ENCODE measurements around the gene ZNF565.
"Not testable (repeated sequence)": the region's sequence is repeated elsewhere in the genome, so short reads cannot be mapped to it uniquely, and the experiment has no call there.

The ZNF565 gene

DNA sequence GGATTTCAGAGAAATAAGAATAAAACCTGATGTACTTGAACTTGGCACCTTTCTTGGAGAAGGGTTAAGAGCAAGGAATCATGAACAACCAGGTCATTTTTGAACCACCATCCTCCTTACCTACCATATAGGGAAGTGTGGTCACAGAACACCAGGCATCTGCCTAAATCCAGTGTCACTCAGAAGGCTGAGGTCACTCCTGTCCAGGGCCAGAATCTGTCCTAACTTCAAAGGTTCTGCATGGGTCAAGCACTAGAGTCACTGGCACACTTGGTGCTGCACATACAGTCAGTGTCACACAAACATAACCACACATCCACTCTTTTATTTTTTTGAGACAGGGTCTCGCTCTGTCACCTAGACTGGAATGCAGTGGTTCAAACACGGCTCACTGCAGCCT lies 1.6 kb downstream of the ZNF565 start:
- DNase-seq (ENCODE audit: low spot score) = no peak

DNA sequence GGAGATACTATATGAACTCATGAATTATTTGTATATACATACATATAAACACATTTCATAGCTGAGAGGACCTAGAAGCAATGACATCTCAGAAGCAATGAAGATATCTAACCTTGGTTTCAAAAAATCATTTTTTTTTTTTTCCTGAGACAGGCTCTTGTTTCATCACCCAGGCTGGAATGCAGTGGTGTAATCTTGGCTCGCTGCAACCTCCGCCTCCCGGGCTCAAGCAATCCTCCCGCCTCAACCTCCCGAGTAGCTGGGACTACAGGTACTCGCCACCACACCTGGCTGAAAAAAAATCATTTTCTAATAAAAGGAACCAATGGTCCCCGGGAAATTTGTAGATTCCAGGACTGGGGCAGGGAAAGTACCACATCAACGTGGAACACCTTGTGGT lies 4.0 kb downstream of the ZNF565 start:
- DNase-seq (ENCODE audit: low spot score) = no peak

DNA sequence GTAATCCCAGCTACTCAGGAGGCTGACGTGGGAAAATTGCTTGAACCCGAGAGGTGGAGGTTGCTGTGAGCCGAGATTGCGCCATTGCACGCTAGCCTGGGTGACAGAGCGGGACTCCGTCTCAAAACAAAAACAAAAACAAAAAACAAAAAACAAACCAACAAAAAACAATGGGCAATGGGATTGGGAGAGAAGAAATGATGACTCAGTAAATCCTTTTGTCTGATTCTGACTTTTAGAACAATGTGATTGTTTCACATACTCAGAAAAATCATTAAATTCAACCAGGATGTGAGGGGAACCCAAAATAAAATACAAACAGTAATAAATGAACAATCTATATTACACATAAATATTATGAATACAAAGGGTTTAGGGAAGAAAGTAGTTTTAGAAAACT lies 5.1 kb downstream of the ZNF565 start:
- DNase-seq (ENCODE audit: low spot score) = no peak

DNA sequence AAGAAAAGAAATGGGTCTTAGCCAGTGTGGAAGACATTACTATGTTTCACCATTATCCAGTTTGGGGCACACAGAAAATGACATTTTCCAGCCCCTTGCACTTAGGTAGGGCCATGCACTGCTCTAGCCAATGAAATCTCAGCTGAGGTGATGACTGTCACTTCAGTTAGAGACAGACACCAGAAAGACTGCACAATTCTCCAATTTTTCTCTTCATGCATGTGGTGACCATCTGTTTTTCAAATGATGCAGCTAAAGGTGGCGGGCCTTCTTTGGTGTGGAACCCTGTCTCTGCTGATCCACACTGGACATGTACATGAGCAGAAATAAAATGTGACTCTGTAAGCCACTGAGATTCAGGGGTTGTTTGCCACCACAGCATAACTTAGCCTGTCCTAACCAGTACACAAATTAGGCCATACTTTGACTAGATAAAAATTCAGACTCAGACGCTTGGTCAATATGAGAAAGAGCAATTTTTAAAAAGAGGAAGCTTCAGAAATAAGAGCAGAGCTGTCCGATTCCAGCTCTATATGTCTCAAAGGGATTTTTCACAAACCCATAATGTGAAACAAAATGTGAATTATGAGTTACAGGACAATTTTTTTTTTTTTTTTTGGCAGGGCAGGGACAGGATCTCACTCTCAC lies 6.7 kb downstream of the ZNF565 start:
- no peak for DNase-seq (ENCODE audit: low spot score)

DNA sequence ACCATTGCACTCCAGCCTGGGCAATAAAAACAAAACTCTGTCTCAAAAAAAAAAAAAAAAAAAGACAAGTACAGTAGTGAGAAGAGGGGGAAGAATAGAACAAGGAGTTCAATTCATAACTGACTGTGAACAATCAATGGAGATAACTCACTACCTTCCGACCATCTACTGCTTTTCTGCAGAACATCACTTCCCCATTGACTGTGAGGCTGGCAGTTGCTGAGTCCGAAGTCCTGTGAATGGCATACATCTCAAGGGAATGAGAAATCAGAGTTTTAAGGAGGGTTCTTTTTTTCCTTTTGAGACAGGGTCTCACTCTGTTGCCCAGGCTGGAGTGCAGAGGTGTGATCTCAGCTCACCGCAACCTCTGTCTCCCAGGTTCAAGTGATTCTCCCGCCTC lies 11.2 kb downstream of the ZNF565 start:
- DNase-seq (ENCODE audit: low spot score) = no peak

DNA sequence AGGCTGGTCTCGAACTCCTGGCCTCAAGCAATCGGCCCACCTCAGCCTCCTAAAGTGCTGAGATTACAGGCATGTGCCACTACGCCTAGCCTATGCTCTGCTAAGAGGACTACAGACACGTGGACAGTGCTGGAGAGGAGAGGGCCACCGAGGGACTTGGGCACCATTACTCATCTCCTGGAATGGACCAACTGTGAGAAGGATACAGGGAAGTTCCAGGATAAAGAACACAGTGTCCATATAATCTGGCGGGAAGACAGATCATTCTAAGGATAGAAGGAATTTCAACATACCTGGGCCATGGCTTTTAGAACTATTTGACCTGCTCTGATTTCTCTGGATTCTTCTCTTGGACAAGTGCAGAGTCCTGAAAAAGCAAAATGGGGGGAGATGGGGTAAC lies 12.8 kb downstream of the ZNF565 start:
- DNase-seq (ENCODE audit: low spot score) = no peak

DNA sequence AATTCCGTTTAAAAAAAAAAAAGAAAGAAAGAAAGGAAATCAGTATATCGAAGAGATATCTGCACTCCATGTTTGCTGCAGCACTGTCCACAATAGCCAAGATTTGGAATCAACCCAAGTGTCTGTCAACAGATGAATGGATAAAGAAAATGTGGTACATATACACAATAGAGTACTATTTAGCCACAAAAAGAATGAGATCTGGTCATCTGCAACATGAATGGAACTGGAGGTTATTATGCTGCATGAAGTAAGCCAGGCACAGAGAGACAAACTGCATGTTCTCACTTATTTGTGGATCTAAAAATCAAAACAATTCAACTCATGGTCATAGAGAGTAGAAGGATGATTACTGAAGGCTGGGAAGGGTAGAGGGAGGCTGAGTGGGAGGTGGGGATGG lies 16.3 kb downstream of the ZNF565 start:
- DNase-seq (ENCODE audit: low spot score) = no peak

DNA sequence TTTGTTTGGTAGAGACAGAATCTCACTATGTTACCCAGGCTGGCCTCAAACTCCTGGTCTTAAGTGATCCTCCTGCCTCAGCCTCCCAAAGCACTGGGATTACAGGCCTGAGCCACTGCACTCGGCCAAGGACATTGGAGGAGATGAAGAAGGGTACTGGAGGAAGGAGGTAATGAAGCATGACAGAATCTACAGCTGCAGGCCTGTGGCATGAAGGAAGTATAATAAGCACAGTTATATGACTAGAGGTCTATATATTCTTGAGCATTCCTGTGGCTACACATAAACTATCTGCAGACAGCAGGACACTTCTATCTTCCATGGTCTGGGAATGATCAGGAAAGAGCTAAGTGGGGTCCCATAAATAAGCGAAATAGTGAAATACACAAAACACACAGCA lies 18.2 kb downstream of the ZNF565 start:
- DNase-seq (ENCODE audit: low spot score) = no peak

DNA sequence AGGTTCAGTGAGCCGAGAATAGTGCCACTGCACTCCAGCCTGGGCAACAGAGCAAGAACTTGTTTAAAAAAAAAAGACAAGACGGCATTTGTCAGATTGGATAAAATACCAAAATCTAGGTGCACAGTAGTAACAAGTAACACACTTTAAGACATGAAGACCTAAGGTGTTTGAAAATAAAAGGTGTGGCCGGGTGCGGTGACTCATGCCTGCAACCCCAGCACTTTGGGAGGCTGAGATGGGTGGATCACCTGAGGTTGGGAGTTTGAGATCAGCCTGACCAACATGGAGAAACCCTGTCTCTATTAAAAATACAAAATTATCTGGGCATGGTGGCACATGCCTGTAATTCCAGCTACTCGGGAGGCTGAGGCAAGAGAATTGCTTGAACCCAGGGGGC lies 27.7 kb downstream of the ZNF565 start:
- not testable (repeated sequence) for DNase-seq (ENCODE audit: low spot score)

DNA sequence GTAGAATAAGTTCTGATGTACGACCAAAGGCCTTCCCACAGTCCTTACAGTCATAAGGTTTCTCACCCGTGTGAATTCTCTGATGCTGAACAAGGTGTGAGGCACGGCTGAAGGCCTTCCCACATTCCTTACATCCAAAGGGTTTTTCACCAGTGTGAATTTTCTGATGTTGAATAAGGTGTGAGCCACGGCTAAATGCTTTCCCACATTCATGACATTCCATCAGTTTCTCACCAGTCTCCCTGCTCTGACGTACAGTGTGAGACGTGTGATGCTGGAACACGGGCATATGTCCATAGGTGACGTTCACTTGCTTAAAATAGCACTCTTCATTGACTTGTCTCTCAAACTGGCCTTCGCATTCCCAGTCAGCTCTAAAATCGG lies 31.2 kb downstream of the ZNF565 start:
- no peak for DNase-seq (ENCODE audit: low spot score)

DNA sequence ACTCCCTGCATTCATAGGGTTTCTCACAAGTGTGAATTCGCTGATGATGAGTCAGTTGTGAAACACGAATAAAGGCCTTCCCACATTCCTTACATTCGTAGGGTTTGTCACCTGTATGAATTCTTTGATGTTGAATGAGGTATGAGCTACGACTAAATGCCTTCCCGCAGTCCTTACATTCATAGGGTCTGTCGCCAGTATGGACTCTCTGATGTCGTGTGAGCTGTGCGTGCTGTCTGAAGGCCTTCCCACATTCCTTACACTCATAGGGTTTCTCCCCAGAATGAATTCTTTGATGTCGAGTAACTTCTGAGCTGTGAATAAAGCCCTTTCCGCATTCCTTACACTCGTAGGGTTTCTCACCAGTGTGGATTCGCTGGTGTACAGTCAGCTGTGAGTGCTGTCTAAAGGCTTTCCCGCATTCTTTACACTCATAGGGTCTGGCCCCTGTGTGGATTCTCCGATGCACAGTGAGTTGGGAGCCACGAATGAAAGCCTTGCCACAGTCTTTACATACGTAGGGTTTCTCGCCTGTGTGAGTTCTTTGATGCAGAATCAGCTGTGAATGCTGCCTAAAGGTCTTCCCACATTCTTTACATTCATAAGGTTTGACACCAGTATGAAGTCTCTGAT lies 31.7 kb downstream of the ZNF565 start:
- no peak for DNase-seq (ENCODE audit: low spot score)

DNA sequence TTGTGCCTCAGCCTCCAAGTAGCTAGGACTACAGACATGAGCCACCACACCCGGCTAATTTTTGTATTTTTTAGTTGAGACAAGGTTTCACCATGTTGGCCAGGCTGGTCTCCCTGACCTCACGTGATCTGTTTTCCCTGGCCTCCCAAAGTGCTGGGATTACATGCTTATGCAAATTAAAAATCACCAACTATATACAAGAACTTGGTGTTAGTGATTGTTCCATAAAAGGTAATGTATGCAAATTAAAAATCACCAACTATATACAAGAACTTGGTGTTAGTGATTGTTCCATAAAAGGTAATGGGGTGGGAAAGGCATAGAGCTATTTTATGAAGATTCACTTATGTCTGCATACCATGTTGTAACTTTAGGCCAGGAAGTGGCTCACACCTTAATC lies 35.4 kb downstream of the ZNF565 start:
- not testable (repeated sequence) for DNase-seq (ENCODE audit: low spot score)

DNA sequence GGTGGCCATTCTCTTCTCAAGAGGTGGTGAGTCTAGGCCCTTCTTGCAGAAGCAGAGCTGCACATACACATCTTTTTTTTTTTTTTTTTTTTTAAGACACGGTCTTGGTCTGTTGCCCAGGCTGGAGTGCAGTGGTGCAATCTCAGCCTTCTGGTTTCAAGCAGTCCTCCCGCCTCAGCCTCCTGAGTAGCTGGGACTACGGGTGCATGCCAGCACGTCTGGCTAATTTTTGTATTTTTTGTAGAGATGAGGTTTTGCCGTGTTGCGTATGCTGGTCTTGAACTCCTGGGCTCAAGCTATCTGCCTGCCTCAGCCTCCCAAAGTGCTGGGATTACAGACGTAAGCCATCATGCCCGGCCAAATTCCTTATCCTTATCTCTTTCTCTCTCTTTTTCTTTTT lies 40.6 kb downstream of the ZNF565 start:
- DNase-seq (ENCODE audit: low spot score) = not testable (repeated sequence)

DNA sequence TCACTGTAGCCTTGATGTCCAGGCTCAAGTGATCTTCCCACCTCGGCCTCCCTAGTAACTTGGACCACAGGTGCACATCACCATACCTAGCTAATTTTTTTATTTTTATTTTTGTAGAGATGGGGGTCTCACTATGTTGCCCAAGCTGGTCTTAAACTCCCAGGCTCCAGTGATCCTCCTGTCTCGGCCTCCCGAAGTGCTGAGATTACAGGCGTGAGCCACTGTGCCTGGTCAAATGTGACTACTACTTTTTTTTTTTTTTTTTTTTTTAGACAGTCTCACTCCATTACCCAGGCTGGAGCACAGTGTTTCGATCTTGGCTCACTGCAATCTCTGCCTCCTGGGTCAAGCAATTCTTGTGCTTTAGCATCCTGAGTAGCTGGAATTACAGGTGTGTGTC lies 41.6 kb downstream of the ZNF565 start:
- no peak for DNase-seq (ENCODE audit: low spot score)

DNA sequence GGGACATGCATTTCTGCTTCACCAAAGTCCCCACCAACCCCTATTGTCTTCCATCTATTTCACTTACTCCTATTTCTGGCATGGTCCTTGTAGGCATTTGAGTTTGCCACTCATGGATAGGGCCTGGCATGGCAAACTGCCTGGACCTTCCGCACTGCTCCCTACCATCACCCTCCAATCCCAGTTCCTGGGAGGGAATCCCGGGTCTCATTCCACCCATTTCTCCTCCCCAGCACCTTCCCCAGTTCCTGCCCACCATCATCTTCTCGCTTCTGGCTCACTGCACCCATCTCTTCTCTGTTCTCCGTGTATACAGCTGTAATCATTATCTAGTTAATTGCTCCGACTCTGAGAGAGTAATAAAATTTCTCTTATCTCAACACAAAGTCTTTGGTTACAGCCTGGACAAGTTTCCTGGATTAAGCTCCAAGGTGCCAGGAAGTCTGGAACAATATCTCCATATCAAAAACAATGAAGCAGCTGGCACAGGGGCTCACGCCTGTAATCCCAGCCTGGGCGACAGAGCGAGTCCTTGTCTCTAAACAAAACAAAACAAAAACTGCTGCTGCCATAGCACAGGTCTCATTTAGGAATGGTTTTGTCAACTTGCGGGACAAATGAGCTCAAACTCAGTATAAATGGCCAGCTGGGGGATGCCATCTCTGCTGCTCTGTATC lies 45.2 kb downstream of the ZNF565 start:
- peak; percentile 68 for DNase-seq (ENCODE audit: low spot score)

DNA sequence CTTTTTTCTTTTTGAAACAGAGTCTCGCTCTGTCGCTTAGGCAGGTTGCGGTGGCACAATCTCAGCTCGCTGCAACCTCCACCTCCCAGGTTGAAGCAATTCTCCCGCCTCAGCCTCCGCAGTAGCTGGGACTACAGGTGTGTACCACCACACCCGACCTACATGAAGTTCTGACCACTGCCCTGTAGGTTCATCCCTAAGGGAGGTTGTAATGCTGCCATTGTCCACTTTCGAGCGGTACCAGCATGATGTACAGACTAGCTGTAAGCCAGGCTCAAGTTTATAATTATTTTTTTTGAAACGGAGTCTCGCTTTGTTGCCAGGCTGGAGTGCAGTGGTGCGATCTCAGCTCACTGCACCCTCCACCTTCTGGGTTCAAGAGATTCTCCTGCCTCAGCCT lies 50.7 kb downstream of the ZNF565 start:
- DNase-seq (ENCODE audit: low spot score) = no peak

DNA sequence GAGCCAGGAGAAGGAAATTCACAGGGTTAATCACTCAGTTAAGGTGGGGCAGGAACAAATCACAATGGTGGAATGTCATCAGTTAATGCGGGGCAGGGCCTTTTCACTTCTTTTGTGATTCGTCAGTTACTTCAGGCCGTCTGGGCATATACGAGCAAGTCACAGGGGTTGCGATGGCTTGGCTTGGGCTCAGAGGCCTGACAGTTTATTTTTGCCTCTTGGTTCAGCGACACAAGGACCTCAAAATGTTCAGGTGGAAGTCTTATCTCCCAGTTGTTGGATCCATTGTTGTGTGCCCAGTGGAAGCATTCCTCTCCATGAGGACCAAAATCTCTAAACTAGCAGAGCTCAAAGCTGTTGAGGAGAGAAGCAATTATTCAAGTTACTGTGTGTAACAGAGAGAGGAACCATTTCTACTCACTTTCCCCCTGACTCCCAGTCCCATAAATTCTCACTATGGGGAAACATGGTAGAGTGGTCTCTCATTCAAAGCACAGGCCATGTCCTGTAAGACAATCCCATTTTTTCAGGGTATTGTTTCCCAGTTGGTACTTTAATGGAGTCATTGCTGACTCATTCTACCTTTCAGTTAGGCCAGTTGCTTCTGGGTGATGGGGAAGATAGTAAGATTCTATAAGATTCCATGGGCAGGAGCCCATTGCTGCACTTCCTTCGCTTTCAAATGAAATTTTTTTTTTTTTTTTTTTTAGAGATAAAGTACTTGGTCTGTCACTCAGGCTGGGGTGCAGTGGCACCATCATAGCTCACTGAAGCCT lies 53.5 kb downstream of the ZNF565 start:
- DNase-seq (ENCODE audit: low spot score) = no peak

DNA sequence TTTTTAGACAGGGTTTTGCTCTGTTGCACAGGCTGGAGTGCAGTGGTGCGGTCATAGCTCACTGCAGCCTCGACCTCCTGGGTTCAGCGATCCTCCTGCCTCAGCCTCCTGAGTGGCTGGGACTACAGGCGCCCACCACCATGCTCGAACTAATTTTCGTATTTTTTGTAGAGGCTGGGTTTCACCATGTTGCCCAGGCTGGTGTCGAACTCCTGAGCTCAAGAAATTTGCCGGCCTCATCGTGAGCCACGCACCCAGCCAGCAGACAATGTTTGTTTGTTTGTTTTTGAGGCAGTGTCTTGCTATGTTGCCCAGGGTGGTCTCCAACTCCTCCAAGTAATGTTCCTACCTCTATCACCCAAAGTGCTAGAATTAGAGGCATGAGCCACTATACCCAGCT lies 61.3 kb downstream of the ZNF565 start:
- DNase-seq (ENCODE audit: low spot score) = no peak

DNA sequence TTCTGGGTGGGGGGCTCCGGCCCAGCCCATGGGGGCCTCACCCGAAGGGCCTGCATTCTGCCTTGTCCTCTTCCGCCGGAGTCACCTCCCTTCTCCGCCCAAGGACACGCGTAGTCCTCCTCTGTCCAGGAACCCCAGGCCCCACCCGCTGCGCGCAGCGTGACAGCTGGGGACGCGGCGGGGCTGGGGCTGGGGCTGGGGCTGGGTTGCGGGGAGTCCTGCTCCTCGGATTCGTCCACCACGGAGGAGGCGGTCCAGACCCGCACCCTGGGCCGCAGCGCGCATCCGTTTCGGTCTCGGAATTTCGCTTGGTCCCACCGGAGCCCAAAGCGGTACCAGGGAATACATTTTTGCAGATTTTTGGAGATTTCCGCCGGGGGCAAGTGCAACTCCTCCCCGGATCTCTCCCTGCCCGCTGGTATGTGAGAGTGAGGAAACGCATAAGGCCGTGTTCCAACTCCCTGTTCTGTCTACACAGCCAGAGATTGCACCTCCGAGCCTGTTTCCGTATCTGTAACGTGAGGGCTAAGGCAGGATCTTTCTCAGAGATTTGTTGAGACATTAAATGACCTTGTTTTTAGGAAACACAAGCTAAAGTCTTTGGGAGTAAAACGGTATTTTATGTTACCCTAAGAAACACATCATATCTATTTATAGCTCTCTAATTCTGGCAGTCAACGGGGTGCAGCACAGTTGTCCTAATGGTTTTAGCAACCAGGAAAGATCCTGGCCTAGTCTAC lies 61.9 kb downstream of the ZNF565 start, which contains the start of gene COX7A1:
Gene COX7A1 (minus strand): TSS at position 96 of the 740 bp plus-strand sequence. CDS start 40 bp downstream, at position 56.
- no peak for DNase-seq (ENCODE audit: low spot score)

DNA sequence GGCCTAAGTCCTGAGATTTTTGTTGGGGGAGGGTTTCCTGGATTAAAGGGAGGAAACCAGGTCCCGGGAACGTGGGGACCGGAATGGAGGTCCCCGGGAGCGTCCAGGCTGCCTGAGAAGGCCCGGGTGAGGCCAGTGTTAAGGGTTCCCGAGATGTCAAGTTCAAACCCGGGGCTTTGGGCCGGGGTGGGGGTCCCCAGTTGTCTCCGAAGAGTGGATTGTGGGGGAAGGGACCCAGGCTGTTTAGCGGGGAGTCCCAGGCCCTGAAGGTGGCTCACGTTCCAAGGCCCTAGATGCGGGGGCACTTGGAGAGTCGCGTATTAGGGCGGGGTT lies 62.5 kb downstream of the ZNF565 start:
- no peak for DNase-seq (ENCODE audit: low spot score)

DNA sequence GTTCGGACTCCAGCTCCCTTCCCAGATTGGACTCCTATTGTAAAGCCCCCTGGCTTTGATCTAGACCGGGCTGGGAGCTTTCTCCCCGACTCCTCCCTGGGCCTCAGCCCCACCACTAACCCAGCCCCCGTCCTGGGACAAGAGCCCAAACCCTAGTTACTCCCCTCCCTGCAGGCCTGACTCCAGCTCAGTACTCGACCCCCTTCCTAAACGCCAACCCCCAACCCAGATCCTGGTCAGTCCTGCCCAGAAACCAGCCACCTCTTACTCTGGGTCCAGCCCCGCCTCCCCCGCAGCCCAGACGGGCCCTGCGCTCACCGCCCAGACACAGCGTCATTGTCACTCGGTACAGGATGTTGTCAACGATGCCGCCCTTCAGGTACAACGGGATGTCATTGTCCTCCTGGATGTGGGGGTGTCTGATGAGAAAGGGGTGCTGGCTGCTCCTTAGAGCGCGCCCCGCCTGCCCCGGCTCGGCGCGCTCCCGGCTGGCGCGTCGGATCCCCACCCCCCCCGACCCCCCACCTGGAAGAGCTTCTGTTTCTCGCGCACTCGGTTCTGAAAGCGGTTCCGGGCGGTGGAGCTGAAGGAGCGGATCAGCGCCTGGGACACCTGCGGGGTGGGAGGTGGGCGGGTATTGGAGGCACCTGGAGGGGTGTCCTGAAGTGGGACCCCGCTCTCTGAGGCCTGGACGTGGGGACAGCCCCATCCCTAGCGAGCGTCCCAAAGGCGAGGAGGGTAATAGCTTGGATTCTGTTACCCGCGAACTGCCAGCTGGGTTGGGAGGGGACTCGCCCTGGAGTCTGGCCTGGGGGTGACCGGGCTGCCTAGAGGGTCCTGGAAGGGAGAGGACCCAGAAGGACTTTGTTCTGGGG lies 63.1 kb downstream of the ZNF565 start:
- DNase-seq (ENCODE audit: low spot score) = peak; percentile 36

Measured in D341Med (cell line).